ENCODE measurements around the gene PCNP.
"Not testable (repeated sequence)": the region's sequence is repeated elsewhere in the genome, so short reads cannot be mapped to it uniquely, and the experiment has no call there.

Gene PCNP

DNA sequence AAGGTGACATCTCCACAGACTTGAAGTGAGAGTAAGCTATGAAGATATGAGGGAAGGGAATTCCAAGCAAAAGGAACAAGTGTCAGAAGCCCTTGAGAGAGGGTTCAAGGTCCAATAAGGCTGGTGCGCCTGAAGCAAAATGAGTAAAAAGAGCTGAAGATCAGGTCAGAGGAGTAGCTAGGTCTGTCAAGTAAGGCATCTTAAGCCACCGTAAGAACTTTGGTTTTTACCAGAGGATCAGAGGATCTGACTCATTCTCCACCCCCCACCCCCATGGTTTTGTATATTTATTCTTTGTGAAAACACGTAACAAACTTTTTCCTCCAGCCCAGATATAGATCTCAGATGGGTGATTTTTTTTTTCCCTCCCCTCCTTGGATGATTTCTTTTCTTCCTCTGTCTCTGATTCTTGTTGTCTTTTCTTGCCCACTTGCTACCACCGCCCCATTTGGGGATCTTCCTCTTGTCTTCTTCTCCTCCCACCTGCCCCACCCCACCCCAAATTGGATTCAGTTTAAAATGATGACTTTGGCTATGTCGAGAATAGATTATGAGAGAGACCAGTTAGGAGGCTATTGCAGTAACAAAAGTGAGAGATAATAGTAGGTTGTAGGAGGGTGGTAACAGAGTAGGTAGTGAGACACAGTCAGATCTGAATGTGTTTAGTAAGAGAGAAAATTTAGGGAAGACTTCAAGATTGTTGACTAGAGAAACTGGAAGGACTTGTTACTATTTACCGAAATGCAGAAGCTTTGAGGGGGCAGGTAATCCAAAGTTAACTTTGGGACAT, 6.3 kb upstream of the PCNP start:
- DNase-seq = no peak

- DNase-seq = no peak
These were observed 2.7 kb upstream of the PCNP start for GRCh38 chr3:101571028-101571895.

DNA sequence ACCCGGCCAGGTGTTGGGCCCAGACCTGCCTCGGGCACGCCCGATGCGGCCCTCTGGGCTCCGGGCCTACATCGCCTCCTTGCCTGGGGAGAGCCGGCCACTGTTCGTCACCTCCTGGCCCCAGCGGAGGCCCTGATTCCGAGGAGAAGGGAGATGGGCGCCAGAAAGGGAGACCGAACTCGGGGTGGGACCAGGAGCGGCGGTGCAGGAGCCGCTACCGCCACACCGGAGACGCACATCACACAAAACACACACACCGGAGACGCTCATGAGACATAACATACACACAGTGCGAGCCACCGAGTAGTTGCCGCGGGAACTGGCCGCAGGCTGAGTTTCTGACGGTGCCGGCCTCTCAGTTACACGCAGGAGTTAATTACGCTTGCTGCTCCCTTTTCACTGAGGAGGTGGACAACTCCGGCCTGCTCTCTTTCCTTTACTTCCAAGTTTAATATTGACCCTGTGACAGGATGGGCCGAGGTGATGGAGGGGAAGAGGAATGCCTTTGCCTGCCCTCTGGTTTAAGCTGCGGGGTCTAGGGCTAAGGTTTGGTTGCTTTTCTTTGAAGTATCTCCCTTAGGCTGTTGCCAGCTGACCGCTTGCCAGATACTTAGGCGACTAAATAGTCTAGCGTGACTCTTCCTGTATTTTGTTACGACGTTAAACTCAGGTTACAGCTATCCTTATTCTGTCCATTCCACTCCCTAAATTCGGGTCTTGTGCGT, 570 bp downstream of the PCNP start:
- DNase-seq = peak; percentile 32

DNA sequence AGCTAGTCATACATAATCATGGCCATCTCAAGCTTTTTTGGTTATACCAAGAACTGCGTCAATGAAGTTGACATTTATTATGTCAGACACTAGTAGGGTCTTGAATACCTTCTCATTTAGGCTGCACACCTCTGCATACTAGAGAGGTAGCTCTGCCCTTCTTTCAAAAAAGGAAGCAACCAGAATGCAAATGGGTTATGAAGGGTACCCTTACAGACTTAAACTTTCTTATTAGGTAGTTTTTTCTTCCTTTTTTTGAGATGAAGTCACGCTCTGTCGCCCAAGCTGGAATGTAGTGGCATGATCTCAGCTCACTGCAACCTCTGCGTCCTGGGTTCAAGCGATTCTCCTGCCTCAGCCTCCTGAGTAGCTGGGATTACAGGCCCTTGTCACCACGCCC, 3.3 kb downstream of the PCNP start:
- DNase-seq = no peak

- no peak for DNase-seq
These were observed 14.6 kb downstream of the PCNP start for GRCh38 chr3:101588616-101589015.

- DNase-seq = no peak
These were observed 17.1 kb downstream of the PCNP start for GRCh38 chr3:101591071-101591470.

GRCh38 chr3:101602731-101603130, 28.8 kb downstream of the PCNP start:
- DNase-seq = no peak

DNA sequence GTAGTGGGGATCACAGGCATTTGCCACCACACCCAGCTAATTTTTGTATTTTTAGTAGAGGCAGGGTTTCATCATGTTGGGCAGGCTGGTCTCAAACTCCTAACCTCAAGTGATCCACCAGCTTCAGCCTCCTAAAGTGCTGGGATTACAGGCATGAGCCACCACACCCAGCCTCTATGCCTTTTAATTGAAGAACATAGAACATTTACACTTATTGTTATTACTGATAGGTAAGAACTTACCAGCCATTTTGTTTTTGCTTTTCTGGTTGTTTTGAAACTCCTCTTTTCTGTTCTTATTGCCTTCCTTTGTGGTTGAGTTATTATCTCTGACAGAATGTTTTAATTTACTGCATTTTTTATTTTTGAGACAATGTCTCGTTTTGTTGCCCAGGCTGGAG, 29.2 kb downstream of the PCNP start:
- no peak for DNase-seq

DNA sequence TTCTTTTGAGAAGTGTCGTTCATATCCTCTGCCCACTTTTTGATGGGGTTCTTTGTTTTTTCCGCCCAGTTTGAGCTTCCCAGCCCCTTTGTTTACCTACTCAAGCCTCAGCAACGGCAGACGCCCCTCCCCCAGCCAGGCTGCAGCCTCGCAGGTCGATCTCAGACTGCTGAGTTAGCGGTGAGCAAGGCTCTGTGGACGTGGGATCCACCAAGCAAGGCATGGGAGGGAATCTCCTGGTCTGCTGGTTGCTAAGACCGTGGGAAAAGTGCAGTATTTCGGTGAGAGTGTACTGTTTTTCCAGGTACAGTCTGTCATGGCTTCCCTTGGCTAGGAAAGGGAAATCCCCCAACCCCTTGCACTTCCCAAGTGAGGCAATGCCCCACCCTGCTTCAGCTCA, 31.4 kb downstream of the PCNP start:
- not testable (repeated sequence) for DNase-seq

- no peak for DNase-seq
These were observed 37.0 kb downstream of the PCNP start for GRCh38 chr3:101611023-101611422.

DNA sequence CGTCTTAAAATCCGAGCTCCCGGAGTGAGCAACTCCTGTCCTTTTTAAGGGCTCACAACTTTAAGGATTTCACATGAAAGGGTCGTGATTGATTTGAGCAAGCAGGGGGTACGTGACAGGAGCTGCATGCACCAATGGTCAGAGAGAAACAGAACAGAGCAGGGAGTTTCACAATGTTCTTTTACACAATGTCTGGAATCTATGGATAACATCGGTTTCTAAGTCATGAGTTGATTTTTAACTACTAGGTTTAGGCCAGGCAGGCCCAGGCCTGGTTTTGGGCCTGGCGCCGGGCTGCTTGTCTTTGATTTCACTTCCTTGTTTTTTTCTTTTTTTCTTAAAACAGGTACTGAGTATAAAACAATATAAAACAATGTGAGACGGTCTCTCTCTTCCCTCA, 39.0 kb downstream of the PCNP start:
- DNase-seq = not testable (repeated sequence)

- no peak for DNase-seq
These were observed 41.5 kb downstream of the PCNP start for GRCh38 chr3:101615525-101615924.

DNA sequence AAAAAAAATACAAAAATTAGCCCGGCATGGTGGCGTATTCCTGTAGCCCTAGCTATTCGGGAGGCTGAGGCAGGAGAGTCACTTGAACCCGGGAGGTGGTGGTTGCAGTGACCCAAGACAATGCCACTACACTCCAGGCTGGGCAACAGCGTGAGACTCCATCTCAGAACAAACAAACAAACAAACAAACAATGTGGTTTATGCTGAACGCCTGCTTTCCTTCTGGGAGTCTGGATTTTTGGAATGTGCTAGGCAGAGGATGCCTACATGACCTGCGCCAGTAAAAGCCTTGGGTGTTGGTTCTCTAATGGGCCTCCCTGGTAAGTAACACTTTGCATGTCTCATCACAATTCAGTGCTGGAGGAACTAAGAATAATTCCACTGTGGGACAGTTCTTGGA, 43.5 kb downstream of the PCNP start:
- DNase-seq = no peak

DNA sequence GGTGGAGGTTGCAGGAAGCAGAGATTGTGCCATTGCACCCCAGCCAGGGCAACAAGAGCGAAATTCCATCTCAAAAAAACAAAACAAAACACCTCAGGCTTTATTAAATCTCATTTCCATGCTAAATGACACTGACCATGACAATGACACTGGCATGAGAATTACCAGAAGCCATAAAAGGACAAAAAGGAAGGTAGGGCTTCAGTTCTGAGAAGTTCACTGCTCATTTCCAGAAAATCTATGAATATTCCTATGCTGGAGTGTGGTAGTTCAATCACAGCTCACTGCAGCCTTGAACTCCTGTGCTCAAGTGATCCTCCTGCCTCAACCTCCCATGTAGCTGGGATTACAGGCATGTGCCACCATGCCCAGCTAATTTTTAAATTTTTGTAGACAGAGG, 44.7 kb downstream of the PCNP start:
- DNase-seq = no peak

GRCh38 chr3:101619734-101620133, 45.8 kb downstream of the PCNP start:
- DNase-seq = no peak

GRCh38 chr3:101623656-101624055, 49.7 kb downstream of the PCNP start:
- DNase-seq = no peak

DNA sequence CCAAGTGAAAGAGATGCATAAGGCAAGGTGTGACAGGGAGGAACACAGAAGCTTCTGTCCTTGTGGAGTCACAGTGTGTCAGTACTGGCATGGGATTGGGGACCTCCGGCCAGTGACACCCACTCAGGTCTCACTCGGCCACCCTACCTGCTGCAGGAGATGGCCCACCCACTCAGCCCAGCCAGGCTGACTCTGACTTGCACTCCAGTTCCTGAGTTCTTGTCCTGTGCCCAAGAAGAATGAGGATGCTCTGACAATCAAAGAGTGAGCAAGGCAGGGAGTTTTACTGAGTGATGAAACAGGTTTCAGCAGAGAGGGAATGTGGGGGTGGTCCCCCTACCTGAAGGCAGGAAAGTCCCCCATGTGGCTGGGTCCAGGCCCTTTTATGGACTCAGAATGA, 50.9 kb downstream of the PCNP start:
- DNase-seq = no peak

DNA sequence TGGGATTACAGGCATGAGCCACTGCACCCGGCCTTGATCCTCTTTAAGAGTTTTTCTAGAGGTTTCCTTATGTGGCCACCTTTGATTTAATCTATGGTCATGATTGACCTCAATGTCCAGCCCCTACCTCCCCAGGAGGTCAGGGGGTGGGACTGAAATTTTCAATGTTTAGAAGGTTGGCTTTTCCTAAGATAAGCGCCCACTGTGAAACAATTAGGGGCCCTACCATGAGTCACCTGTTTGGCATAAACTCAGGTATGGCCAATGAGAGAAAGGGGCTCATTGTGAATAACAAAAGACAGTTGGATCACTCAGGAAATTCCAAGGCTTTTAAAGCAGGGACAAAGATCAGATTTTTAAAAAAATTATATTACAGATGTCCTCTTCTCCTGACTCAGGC, 51.9 kb downstream of the PCNP start:
- DNase-seq = no peak

DNA sequence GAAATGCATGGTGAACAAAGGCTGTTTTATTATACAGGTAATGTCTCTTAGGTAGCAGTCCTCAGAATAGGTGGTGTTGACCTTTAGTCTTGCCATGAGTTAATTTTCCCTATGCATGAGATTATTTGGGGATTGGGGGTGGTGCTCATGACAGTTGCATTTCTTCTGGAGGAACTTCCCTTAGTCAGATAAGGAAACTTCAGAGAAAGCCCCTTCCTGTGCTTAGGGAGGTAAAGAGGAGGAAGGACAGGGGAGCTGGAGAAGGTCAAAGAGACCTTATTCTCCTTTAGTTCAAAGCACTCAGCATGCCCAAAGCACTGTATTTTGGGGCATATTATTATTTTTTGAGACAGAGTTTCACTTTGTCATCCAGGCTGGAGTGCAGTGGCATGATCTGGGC, 55.2 kb downstream of the PCNP start:
- DNase-seq = no peak

DNA sequence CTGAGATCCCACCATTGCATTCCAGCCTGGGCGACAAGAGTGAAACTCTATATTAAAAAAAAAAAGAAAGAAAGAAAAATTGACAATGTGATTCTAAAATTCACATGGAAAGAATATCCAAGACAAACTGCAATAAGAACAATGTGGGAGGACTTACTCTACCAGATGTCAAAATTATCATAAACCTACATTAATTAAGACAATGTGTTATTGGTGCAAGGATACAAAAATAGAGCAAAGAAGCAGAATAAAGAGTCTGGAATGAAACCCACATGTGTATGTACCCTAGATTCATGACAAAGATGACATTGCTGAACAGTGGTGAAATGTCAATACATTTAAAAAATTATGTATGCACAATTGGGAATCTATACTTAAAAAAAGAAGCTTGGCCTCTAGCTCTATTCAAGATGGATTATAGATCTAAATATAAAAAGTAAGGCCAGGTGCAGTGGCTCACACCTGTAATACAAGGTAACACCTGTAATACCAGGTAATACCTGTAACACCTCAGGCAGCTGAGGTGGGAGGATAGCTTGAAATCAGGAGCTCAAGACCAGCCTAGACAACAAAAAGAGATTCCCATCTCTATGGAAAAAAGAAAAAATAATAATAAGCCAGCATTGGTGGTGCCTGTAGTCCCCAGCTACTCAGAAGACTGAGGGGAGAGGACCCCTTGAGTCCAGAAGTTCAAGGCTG, 57.3 kb downstream of the PCNP start:
- DNase-seq = no peak

DNA sequence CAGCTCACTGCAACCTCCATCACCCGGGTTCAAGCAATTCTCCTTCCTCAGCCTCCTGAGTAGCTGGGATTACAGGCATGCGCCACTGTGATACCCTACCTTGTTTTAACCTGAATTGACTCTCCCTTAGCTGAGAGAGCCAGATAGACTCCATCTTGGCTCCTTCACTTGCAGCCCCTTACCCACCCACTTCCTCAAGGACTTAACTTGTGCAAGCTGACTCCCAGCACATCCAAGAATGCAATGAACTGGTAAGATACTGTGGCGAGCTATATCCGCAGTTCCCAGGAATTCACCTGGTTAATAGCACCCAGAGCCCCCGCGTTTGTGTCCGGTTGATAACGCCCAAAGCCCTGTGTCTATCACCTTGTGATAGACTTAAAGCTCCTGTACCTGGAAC, 58.0 kb downstream of the PCNP start:
- DNase-seq = not testable (repeated sequence)

DNA sequence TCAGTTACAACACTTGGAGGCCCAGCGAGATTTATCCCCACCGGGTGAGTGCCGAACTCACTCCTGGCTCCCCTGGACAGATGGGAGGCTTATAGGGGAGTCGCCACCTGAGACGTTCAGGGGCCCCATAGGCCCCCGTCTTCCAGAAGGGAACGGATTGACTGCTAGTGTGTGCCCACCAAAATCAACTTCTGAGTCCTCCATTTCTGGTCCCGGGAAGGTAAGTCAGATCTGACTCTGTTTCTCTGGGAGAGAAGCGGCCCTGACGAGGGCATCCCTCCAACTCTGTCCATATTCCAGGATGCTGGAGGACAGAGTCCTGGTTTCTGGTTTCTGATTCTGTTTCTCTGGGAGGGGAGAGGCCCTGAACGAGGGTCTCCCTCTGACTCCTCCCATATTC, 58.6 kb downstream of the PCNP start:
- no peak for DNase-seq

- DNase-seq = no peak
These were observed 59.2 kb downstream of the PCNP start for GRCh38 chr3:101633186-101633585.

All from NCI-H2081 treated with DMSO at 0.1 percent for 48 hours (cell line).